GM21390 (cell line): Measurements from ENCODE around the gene SRGAP1.
"Not testable (repeated sequence)": the region's sequence is repeated elsewhere in the genome, so short reads cannot be mapped to it uniquely, and the experiment has no call there.

Source experiments
- ATAC-seq: cut with Tn5 transposase; IDR thresholded peaks from one replicate; pipeline ENCODE4 v1.9.1; 2021; ENCODE audit not compliant: unreplicated experiment

Gene SRGAP1

DNA sequence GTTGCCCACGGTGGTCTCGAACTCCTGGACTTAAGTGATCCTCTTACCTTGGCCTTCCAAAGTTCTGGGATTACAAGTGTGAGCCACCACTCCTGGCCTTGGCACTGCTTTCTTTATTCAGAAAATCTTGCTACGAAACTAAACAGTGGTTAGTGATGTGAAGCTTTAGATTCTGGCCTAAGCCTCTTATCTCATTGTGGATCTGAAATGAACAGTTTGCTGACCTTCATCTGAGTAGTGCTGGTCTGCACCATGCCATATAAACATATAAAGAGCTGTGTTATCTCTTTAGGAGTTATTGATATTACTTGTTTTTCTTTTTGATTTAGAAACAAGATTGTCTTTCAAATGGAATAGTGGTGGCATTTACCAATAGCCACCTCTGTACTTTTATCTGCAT is 22.6 kb downstream of the SRGAP1 start:
- ATAC-seq = no peak

DNA sequence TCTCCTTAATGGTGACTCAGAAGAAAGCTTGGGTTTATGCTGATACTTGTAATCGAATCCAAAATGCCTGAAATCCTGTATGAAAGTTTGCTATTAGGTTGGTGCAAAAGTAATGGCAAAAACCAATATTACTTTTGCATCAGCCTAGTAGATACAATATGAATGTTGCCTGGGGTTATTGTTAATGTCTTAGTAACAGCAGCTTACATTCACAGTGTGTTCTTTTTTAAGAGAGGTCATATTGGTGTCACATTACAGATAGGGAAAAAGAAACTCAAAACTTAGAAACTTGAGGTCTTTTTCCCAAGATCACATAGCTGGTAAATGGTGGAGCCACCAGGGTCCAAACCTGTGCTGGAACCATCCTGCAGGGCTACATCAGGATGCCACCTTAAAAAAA is 25.2 kb downstream of the SRGAP1 start:
- no peak for ATAC-seq

DNA sequence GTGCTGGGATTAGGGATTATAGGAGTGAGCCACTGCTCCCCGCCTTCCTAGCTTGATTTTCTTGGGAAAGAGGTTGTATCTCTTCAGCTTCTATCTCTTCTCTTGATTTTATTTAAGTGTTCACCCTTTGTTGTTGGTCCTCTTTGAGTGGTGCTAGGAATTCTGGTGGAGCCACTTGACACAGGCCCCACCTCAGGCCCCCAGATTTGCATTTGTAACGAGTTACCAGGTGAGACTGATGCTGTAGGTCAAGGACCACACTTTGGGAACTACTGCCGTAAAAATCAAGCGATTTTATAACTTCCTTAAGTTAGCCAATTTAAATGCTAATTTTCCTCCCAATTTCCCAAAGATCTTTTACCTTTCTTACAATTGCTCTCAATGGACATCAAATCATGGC is 26.3 kb downstream of the SRGAP1 start:
- no peak for ATAC-seq

DNA sequence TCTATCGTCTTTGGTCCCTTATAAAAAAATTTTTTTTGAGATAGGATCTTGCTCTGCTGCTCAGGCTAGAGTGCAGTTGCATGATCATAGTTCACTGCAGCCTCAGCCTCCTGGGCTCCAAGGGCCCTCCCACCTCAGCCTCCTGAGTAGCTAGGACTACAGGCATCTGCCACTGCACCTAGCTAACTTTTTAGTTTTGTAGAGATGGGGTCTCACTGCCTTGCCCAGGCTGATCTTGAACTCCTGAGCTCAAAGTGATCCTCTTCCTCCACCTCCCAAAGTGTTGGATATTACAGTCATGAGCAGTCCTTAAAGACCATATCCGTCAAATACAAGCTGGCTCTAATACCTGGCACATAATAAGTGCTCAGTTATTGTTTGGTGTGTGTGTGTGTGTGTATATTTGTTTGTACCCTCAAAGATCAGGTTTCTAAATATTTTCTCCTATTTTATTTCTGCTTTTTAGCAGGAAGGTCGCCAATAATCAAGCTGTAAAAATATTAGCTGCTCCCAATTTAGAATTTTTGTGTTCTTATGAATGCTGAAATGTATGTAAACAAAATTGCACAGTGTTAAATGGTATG is 30.5 kb downstream of the SRGAP1 start:
- no peak for ATAC-seq

DNA sequence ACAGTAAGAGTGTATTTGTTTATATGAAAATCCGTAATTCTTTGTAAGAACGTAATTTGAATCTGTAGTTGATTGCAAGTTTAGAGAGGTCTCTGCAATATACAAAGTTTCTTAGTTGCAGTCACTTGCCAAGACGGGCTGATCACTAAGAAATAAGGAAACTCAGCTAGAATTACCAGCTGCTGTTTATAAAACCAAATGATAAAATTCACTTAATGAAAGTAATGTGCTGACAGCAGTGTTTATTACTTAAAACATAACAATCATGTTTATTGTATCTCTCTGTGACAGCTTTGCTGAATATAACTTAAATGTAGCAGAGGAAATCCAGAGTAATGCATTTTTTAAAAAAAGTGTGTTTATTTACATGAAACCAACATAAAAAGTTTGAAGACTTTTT is 31.2 kb downstream of the SRGAP1 start:
- ATAC-seq = no peak

DNA sequence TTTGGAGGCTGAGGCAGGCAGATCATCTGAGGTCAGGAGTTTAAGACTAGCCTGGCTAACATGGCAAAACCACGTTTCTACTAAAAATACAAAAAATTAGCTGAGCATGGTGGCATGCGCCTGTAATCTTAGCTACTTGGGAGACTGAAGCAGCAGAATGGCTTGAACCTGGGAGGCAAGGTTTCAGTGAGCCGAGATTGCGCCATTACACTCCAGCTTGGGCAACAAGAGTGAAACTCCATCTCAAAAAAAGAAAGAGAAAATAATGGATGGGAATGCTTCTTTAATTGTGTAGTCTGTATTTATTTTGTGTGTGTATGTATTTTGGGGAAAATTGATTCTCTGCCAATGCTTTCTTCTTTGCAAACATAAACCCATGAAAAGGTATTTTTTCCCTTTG is 32.5 kb downstream of the SRGAP1 start:
- no peak for ATAC-seq

DNA sequence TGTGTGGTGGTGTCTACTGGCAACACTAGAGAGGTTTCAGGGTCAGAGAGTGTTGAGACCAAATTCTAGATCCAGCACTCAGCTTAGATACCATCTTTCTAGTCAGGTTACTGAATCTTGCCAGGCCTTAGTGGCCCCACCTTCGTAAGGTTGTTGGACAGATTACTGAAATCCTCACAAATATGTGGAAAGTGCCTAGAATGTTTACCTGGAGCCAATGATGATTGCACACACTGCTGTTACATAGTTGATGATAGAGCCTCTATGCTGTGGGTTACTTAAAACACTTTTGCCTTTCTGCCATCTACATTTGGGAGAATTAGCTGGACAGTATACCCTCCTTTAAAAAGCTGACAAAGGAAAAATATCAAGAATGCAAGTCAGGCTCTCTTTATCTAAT is 33.2 kb downstream of the SRGAP1 start:
- ATAC-seq = no peak

DNA sequence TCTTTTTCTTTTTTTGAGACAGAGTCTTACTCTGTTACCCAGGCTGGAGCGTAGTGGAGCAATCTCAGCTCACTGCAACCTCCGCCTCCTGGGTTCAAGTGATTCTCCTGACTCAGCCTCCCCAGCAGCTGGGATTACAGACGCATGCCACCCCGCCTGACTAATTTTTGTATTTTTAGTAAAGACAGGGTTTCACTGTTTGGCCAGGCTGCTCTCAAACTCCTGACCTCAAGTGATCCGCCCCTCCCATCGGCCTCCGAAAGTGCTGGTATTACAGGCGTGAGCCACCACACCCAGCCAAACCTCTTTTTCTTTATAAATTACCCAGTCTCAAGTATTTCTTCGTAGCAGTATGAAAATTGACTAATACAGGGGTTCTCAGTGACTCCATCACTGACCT is 35.7 kb downstream of the SRGAP1 start:
- not testable (repeated sequence) for ATAC-seq

DNA sequence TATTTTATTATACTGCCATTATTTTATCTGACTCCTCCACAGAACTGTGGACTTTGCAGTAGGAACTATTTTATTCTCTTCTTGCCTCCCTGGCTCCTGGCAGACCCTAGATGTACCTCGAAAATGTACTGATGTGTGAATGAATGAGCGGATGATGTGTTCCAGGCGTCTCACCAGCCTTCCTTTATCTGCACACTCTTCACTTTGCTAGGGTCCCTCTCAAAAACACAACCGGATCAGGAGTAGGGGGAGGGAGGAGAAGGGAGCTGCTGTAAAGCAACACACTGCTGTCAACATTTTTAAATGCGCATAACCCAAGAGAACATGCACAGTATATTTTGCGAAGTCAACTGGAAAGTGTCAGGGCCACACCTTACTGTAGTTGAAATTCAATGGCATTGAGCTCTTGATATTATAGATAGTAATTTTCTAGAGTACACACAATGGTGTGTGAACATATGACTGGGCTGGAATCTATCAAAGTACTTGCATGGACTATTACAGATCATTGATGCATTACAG is 36.3 kb downstream of the SRGAP1 start:
- ATAC-seq = no peak

DNA sequence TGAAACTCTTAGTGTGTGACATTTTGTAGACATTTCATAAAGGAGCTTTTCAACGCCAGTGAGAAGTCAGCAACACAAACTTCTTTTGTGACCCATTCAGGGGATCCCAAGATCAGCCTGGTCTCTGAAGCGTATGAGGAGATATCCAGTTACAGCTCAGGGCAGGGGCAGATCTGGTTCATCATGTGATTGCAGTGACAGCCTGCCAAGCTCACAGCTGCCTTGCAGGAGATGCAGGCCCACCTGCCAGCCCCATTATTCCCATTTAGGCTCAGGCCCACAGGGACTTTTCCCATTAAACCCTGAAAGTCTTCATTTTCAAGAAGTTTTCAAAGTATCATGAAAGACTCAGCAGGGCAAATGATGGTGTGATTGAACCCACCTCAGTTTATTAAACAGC is 38.3 kb downstream of the SRGAP1 start:
- no peak for ATAC-seq

DNA sequence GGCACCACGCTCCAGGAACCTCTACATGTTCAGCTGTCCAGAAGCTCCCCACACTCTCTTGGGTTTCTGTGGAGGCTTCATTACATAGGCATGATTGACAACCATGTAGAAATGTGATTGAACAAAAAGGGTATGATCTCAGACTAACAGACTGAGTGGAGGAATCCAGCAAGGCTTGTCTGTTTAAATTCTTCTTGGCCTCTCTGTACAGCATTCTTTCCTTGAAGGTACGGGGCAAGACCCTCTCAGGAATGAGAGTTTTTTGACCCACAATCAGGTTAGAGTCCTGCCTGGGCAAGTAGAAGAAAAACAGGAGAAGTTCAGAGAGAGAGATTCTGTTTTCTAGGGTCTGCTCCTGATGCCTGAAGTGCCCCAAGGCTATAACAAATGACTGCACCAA is 40.9 kb downstream of the SRGAP1 start:
- ATAC-seq = no peak

DNA sequence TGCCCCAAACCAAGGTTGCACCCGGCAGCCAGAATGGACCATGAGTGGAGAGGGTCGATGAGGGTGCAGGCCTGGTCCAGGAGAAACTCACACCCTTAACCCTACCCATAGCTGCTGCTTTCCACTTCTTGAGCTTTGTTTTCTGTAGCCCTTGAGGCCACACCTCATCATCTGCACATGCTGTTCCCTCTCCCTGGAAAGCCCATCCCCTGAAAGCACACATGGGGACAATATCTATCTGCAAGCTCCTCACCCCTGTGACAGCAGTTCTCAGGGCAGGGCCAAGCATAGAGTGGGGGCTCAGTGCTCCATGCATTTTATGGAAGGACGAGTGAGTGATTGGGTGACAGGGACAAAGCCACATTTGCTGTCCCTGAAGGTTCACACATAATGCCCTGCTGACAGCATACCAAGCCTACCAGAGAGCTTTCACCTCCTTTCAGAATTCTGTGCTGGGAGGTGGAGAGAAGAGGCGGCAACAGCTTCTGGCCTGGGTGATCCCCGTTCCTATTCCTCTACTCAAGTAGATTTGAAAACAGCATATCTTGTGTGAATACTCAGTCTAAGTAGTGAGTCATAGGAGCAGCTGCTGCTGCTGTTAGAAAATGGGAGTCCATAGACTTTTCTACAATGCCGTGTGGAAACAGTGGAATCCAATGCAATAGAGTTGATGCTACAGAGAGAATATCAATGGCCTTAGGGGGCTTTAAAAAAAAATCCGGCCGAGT is 44.6 kb downstream of the SRGAP1 start:
- no peak for ATAC-seq

DNA sequence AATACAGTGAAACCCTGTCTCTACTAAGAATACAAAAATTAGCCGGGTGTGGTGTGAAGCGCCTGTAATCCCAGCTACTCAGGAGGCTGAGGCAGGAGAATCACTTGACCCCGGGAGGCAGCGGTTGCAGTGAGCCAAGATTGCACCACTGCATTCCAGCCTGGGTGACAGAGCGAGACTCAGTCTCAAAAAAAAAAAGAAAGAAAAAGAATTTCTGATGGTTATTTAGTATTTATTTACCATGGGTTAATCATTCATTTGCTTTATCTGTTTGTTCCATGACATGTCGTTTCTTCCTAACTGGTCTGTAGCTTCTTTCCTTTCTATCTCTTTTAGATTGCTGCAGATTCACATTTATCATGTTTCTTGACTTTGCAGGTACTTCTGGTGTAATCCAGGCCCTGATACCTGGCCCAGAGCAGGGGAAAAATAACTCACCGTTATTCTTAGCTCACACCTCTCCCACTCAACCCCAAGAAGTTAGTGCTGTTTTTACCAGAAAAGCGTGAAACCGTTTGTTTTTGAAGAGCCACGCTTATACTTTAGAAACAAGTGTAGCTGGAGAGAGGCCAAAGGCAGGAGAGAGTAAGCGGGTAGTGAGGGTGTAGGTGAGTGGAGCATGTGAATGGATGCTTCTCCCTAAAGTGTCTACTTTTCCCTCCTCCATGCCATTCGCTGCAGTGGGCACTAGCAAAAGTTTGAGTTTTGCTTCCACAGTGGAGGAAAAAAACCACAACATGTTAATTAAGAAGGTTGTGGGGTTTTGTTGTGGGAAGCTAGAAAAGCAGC is 45.4 kb downstream of the SRGAP1 start:
- no peak for ATAC-seq

DNA sequence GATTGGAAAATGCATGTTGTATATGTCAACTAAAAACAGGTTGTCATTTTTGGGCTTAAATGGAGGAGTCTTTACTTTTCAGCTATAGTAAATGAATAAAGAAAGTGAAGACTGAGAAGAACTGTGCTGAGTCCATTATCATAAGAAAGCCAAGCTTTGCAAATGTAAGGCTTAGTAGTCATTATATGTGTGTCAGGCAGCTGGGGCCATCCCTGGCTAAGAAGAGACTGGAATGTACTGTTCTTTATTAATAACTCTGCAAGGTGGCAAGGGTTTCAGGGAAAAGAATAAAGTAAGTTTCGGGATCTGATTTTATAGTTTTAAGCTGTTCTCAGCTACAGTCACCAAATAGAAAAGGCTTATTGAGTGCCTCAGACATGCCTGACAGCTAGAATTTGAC is 48.7 kb downstream of the SRGAP1 start:
- no peak for ATAC-seq

DNA sequence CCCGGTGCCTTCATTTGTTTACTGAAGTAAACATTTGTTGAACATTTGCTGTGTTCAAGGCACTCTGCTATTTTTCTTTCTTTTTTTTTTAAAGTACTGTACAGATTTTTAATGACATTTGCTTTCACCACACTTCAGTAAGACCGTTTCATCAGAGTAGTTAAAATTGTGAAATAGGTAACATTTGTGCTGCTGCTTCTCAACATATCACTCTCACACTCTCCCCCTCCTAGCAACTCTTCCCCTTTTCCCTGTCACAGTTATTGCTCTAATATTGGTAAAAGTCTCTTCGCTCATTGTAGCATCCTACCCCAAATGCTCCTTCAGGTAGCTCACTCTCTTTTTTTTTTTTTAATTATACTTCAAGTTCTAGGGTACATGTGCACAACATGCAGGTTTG is 49.6 kb downstream of the SRGAP1 start:
- no peak for ATAC-seq

DNA sequence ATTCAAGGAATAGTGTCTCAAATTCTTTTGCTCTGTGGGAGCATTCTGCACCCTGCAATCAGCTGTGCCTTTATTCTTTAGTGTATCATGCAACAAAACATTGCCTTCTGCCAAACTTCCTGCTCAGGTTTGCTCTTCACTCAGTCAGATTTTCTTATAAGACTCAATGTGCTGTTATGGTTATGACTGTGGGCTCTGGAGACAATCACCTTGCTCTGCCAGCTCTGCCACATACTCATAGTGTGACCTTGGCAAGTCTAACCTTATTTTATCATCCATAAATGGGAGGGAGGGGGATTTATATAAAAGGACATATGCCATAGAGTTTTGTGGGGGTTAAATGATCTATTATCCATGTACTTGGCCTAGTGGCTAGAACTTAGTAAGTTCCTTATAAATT is 51.3 kb downstream of the SRGAP1 start:
- no peak for ATAC-seq

DNA sequence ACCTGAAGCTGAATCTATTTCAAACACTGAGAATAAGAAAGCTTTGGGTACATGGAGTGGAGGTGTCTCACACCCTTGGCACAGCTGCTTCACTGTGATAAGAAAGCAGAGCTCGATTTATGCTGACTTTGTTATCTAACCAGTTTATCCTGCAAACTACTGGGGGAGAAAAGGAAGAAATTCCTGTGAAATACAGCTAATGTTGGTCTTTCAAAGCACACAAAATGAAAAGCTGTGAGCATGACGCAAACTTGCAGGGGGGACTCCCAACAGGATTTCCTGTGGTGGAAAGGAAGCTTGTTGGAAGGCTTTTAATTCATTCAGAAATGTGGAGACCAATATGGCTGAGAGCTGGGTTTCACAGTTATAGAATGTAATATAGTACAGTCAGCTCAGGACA is 53.4 kb downstream of the SRGAP1 start:
- ATAC-seq = no peak

DNA sequence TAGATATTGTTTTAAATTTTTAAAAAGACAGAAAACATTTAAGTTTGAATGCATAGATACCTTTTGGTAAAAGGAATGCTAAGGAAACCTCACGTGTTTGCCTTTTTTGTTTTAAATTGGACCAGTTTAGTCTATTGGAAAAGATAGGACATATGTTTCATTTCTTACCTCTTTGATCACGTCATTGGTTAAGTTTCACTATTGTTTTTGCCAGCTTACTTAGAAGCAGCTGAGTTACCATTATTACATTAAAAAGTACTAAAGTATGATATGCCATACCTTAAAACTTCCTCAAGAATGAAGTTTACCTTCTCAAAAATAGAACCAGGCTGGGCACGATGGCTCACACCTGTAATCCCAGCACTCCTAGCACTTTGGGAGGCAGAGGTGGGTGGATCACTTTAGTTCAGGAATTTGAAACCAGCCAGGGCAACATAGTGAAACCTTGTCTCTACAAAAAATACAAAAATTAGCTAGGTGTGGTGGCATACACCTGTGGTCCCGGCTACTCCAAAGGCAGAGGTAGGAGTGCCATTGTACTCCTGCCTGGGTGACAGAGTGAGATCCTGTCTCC is 54.4 kb downstream of the SRGAP1 start:
- ATAC-seq = no peak

DNA sequence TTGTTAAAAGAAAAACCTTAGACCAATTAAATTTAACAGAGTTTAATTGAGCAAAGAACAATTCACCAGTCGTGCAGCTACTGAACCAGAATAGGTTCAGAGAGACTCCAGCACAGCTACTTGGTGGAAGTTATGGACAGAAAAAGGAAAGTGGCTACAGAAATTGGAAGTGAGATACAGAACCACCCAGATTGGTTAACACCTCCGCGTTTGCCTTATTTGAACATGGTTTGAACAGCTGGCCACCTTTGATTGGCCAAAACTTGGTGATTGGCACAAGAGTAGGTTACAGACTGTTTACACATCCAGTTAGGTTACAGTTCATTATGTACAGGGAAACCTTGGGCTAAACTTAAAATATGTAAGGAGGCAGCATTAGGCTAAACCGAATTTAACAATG is 54.9 kb downstream of the SRGAP1 start:
- ATAC-seq = no peak

DNA sequence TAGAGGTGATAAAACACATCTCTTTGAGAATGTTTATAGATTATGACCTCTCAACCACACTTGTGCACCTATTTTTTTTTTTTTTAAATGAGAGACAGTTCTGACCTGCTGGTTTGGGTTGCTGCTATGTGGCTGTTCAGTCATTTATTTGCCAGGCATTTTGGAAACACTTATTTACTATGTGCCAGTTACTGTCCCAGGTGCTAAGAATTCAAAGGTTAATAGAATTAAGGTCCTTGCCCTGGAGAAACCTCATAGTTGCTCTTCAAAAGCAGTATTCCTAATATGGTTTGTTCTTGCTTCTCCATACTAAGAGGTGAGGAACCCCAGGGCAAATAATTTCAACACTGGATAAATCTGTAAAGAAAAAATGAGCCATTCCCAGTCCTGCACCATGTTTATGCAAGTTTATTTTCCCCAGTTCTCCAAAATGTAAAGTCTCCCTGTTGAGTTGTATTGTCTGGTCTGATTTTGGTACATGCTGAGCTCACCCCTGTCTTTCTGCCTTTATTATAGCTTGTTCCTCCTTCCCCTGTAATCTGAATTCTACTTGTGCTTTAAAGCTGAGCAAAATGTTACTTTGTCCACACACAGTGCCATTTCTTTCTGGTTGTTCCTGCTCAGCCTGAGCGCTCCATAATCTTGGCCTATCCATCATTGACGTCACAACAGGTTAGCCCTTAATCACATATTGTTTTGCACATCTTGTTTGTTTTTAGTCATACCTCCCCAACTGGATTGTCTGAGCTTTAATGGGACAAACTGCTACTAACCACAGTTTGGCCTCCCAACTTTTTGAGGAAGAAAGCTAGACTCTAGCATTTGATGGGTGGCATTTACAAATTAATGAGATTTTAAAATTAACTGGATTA is 56.7 kb downstream of the SRGAP1 start:
- no peak for ATAC-seq

DNA sequence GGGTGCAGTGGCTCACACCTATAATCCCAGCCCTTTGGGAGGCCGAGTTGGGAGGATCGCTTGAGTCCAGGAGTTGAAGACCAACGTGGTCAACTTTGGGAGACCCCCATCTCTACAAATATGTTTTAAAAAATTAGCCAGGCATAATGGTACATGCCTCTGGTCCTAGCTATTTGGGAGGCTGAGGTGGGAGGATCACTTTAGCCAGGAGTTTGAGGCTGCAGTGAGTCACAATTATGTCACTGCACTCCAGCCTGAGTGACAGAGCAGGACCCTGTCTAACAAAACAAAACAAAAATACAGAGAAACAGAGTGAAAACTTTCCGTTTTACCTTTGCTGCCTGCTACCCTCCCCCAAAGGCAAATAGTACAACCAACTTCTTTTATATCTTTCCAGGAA is 60.2 kb downstream of the SRGAP1 start:
- ATAC-seq = no peak
